H1 (cell line): ENCODE results near the gene WDR90. TPM values are rescaled to one million over a fixed set of nuclear protein-coding genes. Genes with fewer than 3 reads are reported as not detected.
A peak's percentile ranks its signal among the peaks of the same experiment; 100 is the strongest.

Experiments used
- TAF1 ChIP-seq: IDR thresholded peaks from 2 replicates; pipeline ENCODE4 v1.6.1; 2011; ENCODE audit warnings: mild to moderate bottlenecking, low read depth, low read length
- YY1 ChIP-seq: IDR thresholded peaks from 2 replicates; pipeline ENCODE4 v1.6.1; 2011; ENCODE audit warnings: low read depth, mild to moderate bottlenecking, low read length
- polyA plus RNA-seq, 7 experiments: library from polyadenylated mRNA; depleted of rRNA in 3 of 7; stranded (reverse) in 5 of 7; unstranded in 2 of 7; fragments of >200 nt in 5 of 7; fragments of 200-250 nt in 2 of 7; gene quantifications; 1 replicate in 5 of 7; 2 replicates in 1 of 7; 4 replicates in 1 of 7; pipeline versions ENCODE4 v1.2.1 to v1.2.3, GENCODE V29; 2011 to 2013; ENCODE audit warnings: missing spikeins in 2 of 7, mixed read lengths in 2 of 7
- total RNA-seq: library from RNA; stranded (reverse); fragmentation: NEBNext Ultra II Directional; extraction: Animal tissue kit (Norgen Biotek cat#: 25700); gene quantifications from 2 replicates; pipeline ENCODE4 v1.2.1, GENCODE V29; 2021
- TF ChIP-seq, protein P1 (sequence below), 3 experiments: IDR thresholded peaks; 1 replicate in 2 of 3; 2 replicates in 1 of 3; pipeline versions ENCODE4 v1.5.1 to v1.6.1; 2011; ENCODE audit warnings: low read length in 3 of 3, mild to moderate bottlenecking in 3 of 3, inconsistent platforms in 2 of 3, low read depth in 1 of 3, moderate library complexity in 1 of 3; ENCODE audit not compliant: insufficient read depth in 1 of 3; ENCODE audit errors: control extremely low read depth in 1 of 3

Gene WDR90
- total and polyA plus RNA-seq, 2 of the 8 experiments (the other 6 are each of a cell fraction or from before 2014, with no cell fraction given): 24.0 to 47.2 TPM

DNA sequence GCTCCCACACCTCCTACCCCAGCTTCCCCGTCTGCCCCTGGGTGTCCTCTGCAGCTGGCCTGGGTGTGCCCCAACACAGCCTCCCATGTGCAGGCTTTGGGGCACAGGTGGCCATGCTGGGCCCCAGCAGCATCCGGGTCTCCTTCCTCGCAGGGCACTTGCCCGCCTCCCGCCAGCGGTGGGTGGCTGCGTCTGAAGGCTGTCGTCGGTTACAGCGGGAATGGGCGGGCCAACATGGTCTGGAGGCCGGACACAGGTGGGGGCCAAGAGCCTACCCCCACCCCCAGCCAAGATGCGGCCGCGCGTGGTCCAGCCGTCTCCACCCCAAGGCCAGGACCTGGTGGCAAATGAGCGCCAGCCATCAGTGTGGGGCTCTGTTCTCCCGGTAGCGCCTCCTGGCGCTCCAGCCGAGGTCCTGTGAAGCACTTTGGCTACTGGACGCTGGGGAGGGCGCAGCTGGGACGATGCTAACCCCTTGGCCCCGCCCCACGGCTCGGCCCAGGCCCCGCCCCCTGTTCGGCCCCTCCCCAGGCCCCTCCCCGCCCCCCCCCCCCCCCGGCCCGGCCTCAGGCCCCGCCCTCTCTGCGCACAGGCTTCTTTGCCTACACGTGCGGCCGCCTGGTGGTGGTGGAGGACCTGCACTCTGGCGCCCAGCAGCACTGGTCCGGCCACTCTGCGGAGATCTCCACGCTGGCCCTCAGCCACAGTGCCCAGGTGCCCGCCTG is 11.5 kb downstream of the WDR90 start (continued):
- TF ChIP-seq YY1 (peak; percentile 57; the same call in 1 of the 2 replicates), TAF1 (0 out of 2 replicates have a peak, but pooled peaks have one; percentile 60)
- TF ChIP-seq, protein P1, sequence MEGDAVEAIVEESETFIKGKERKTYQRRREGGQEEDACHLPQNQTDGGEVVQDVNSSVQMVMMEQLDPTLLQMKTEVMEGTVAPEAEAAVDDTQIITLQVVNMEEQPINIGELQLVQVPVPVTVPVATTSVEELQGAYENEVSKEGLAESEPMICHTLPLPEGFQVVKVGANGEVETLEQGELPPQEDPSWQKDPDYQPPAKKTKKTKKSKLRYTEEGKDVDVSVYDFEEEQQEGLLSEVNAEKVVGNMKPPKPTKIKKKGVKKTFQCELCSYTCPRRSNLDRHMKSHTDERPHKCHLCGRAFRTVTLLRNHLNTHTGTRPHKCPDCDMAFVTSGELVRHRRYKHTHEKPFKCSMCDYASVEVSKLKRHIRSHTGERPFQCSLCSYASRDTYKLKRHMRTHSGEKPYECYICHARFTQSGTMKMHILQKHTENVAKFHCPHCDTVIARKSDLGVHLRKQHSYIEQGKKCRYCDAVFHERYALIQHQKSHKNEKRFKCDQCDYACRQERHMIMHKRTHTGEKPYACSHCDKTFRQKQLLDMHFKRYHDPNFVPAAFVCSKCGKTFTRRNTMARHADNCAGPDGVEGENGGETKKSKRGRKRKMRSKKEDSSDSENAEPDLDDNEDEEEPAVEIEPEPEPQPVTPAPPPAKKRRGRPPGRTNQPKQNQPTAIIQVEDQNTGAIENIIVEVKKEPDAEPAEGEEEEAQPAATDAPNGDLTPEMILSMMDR (IDR thresholded peaks at IDR 0.05; ENCODE audit: control extremely low read depth in 1 of 3, insufficient read depth in 1 of 3, low read depth in 1 of 3, low read length in 3 of 3): peak in 2 of 3 experiments; percentile 62 to 70; a peak in 3 of 4 replicates
